ENCODE results near the gene TWNK. TPM values are rescaled to one million over a fixed set of nuclear protein-coding genes. Genes with fewer than 3 reads are reported as not detected.
A peak's percentile ranks its signal among the peaks of the same experiment; 100 is the strongest.

Gene TWNK
- total and polyA plus RNA-seq, 10 donors = 5.6 to 9.9 (median 8.2) TPM

DNA sequence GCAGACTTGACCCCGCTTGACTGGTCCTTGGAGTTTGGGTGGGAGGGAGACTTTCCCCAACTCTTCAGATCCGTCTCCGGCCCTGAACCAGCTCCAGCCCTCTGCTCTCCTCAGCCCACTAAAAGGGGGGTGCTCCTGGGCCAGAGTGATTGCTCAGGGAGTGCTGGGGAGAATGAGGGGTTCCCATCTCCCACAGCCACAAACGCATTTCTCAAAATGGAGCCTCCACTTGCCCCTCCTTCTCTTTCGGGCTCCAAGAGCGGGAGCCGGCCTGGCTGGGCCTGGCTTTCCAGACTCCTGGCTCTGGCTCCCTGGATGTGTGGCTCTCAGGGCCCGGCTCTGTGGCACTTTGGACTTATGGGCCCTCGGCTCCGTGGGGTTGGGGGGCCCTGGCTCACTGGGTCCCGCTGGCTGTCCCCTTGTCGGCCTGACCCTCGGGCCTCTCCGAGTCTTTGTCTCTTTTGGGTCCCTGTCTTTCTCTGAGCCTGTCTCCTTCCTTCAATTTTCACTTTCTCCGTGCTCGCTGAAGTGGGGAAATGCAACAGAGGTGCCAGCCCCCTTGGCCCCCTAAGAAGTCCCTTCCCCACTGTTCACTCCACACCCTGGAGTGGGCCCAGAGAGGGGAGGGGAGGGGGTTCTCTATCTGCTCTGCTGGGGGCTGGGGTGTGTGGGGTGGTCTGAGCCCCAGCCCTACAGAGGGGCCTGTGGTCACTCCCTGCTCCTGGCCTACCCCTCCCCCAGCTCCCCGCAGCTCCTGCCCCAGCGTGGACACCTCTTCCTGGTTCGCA is 13.0 kb downstream of the TWNK start:
- intact Hi-C loops (cut with DNase I; ENCODE audit: low total_unique reads) = no loop called here
- Histone ChIP-seq H3K27me3 (replicated peaks in 1 of 7) (no peaks in the 10 kb centered on the region), H3K9me3 (no peaks in the 10 kb centered on the region), H3K36me3 (peaks cover 0 to 31% (median 17%) of the 10 kb centered on the region in 6 donors), H3K4me1 (peaks cover 17 to 89% (median 57%) of the 10 kb centered on the region in 6 donors), H3K27ac (peak overlapping the region; percentile 78 to 99 (median 98)), H3K4me3 (peak overlapping the region; percentile 40 to 91 (median 80))
- no peak for TF ChIP-seq POLR2AphosphoS5 (IDR thresholded peaks at IDR 0.05)
- TF ChIP-seq, protein P1, sequence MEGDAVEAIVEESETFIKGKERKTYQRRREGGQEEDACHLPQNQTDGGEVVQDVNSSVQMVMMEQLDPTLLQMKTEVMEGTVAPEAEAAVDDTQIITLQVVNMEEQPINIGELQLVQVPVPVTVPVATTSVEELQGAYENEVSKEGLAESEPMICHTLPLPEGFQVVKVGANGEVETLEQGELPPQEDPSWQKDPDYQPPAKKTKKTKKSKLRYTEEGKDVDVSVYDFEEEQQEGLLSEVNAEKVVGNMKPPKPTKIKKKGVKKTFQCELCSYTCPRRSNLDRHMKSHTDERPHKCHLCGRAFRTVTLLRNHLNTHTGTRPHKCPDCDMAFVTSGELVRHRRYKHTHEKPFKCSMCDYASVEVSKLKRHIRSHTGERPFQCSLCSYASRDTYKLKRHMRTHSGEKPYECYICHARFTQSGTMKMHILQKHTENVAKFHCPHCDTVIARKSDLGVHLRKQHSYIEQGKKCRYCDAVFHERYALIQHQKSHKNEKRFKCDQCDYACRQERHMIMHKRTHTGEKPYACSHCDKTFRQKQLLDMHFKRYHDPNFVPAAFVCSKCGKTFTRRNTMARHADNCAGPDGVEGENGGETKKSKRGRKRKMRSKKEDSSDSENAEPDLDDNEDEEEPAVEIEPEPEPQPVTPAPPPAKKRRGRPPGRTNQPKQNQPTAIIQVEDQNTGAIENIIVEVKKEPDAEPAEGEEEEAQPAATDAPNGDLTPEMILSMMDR (IDR thresholded peaks at IDR 0.05 in 8 of 11, conservative IDR thresholded peaks at IDR 0.05 in 3 of 11) = peak in 1 of 11 experiments; percentile 13
- 13 to 23% (median 15%) methylated on average over 19 of the region's 19 CpGs for WGBS, 5 donors
- DNase-seq = peak; percentile 82

DNA sequence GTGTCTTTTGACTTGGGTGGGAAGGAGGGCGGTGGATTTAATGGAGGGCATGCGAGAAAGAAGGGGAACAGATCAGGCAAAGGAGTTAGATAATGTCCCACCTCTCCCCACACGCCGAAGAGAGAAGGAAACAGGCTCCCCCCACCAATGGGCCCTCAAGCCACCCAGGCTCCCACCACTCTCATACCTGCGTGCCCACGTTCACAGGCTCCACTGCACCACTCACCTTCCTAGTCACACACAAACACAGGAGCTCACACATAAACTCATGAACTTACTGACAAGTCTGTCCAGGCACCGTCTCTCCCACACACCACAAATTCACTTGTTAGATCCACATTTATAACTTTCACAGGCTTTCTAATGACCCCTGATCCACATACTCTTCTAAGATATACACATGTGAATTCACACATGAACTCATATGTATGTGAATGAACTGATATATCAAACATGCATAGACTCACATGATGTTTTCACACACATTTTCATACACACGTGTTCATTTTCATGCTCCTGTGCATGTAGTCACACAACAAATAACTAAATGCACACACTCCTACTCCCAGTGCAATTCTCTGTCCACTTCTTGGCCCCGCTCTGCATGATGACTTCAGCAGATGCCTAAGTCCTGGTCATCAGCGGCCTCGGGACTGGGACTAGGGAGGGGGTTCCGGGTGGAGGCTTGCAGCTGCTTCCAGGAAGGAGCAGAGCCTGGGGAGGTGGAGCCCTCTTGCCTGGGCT is 13.7 kb downstream of the TWNK start:
- Histone ChIP-seq H3K4me3 (peak overlapping the region in 7 of 8 donors; percentile 40 to 91 (median 81)), H3K36me3 (peaks cover 0 to 38% (median 23%) of the 10 kb centered on the region in 6 donors), H3K4me1 (peaks cover 17 to 93% (median 57%) of the 10 kb centered on the region in 6 donors), H3K27ac (peak overlapping the region; percentile 78 to 99 (median 98)), H3K9me3 (no peaks in the 10 kb centered on the region), H3K27me3 (replicated peaks in 1 of 7) (no peaks in the 10 kb centered on the region)
- intact Hi-C loops (cut with DNase I; ENCODE audit: low total_unique reads) = no loop called here
- 28 to 49% (median 37%) methylated on average over 12 of the region's 12 CpGs for WGBS, 5 donors
- TF ChIP-seq, protein P1 (IDR thresholded peaks at IDR 0.05 in 8 of 11, conservative IDR thresholded peaks at IDR 0.05 in 3 of 11) = no peak
- peak in 2 of 3 donors; percentile 45 to 77 for TF ChIP-seq POLR2A (IDR thresholded peaks at IDR 0.05)
- peak; percentile 80 to 92 (median 91) for TF ChIP-seq POLR2AphosphoS5 (IDR thresholded peaks at IDR 0.05)
- peak; percentile 88 for DNase-seq

DNA sequence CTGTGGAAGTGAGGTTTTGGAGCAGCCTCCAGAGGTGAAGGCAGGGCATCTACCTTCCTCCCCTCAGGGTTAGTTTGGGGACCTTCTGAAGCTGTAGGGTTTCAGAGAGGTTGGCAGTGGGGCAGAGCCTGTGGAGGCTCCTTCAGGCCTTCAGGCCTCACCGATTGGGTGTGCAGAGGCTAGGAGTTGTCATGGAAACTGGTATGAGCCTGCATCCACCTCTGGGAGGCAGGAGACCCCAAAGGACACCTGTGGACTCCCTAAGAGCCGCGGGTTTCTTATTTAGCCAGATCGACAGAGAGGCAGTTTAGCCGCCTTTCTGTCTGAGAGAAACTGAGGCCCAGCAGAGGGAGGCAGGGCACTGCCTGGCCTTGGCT is 14.3 kb downstream of the TWNK start:
- intact Hi-C loops (cut with DNase I; ENCODE audit: low total_unique reads) = no loop called here
- peak overlapping the region; percentile 58 to 99 (median 98) for H3K27ac ChIP-seq
- DNase-seq = no peak
- H3K4me3 ChIP-seq = peak overlapping the region in 3 of 8 donors; percentile 4 to 81 (median 81)
- H3K36me3 ChIP-seq = peaks cover 0 to 44% (median 27%) of the 10 kb centered on the region in 6 donors
- H3K4me1 ChIP-seq = peaks cover 12 to 92% (median 52%) of the 10 kb centered on the region in 6 donors
- no peaks in the 10 kb centered on the region for H3K27me3 ChIP-seq (replicated peaks in 1 of 7)
- H3K9me3 ChIP-seq = no peaks in the 10 kb centered on the region
- TF ChIP-seq POLR2AphosphoS5 (IDR thresholded peaks at IDR 0.05) = no peak
- TF ChIP-seq, protein P1 (IDR thresholded peaks at IDR 0.05 in 8 of 11, conservative IDR thresholded peaks at IDR 0.05 in 3 of 11) = no peak
- TF ChIP-seq POLR2A (IDR thresholded peaks at IDR 0.05) = no peak
- 33 to 72% (median 67%) methylated on average over 1 to 5 of the region's 5 CpGs for WGBS, 5 donors

DNA sequence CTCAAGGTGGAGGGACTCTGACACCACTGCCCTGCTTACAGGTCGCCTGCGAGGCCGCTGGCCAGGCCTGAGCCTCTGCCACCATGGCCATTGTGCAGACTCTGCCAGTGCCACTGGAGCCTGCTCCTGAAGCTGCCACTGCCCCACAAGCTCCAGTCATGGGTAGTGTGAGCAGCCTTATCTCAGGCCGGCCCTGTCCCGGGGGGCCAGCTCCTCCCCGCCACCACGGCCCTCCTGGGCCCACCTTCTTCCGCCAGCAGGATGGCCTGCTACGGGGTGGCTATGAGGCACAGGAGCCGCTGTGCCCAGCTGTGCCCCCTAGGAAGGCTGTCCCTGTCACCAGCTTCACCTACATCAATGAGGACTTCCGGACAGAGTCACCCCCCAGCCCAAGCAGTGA is 15.1 kb downstream of the TWNK start:
- Histone ChIP-seq H3K27ac (peak overlapping the region; percentile 9 to 99 (median 96)), H3K27me3 (replicated peaks in 1 of 7) (no peaks in the 10 kb centered on the region), H3K36me3 (peaks cover 0 to 52% (median 31%) of the 10 kb centered on the region in 6 donors), H3K9me3 (no peaks in the 10 kb centered on the region), H3K4me1 (peaks cover 10 to 93% (median 49%) of the 10 kb centered on the region in 6 donors), H3K4me3 (no peak overlapping the region)
- intact Hi-C loops (cut with DNase I; ENCODE audit: low total_unique reads) = no loop called here
- TF ChIP-seq, protein P1 (IDR thresholded peaks at IDR 0.05 in 8 of 11, conservative IDR thresholded peaks at IDR 0.05 in 3 of 11) = no peak
- TF ChIP-seq POLR2AphosphoS5 (IDR thresholded peaks at IDR 0.05) = peak in 1 of 3 donors; percentile 31
- WGBS, 5 donors = 78 to 98% (median 82%) methylated on average over 4 to 11 of the region's 11 CpGs
- no peak for DNase-seq
